T-helper 17 cell (primary cell): ENCODE data around the gene ZNF74. TPM values are rescaled to one million over a fixed set of nuclear protein-coding genes. Genes with fewer than 3 reads are reported as not detected.
A peak's percentile ranks its signal among the peaks of the same experiment; 100 is the strongest.
"Not testable (repeated sequence)": the region's sequence is repeated elsewhere in the genome, so short reads cannot be mapped to it uniquely, and the experiment has no call there.

Source experiments
- ATAC-seq: fragments of 150-1000 bp; cut with Tn5 transposase; 2 replicates; pipeline ENCODE4 v1.10.0; 2021; ENCODE audit warnings: mild to moderate bottlenecking, moderate library complexity
- DNase-seq, 3 donors: peaks; one replicate each; pipeline versions ENCODE4 v3.0.0 to v3.0.0-alpha.2; 2020 to 2021
- H3K9me3 ChIP-seq: one replicate; pipeline ENCODE4 v1.7.0; 2013; ENCODE audit warnings: low read length, mild to moderate bottlenecking; ENCODE audit not compliant: control insufficient read depth, poor library complexity, severe bottlenecking
- H3K27ac Mint-ChIP-seq: one replicate; pipeline ENCODE4 v1.8.0; 2022; ENCODE audit warnings: mild to moderate bottlenecking, moderate library complexity, mixed read lengths
- H3K27me3 Mint-ChIP-seq: one replicate; pipeline ENCODE4 v1.8.0; 2022; ENCODE audit warnings: mixed read lengths
- H3K36me3 Mint-ChIP-seq: one replicate; pipeline ENCODE4 v1.8.0; 2022; ENCODE audit warnings: low read depth, mixed read lengths
- H3K4me1 Mint-ChIP-seq: one replicate; pipeline ENCODE4 v1.8.0; 2022; ENCODE audit warnings: mild to moderate bottlenecking, mixed read lengths
- H3K4me3 Mint-ChIP-seq: one replicate; pipeline ENCODE4 v1.8.0; 2022; ENCODE audit warnings: mild to moderate bottlenecking, moderate library complexity, mixed read lengths
- total RNA-seq, 4 donors: library from RNA in 2 of 4; stranded (reverse) in 2 of 4; gene quantifications; one replicate each; pipeline ENCODE4 v1.2.3 and lab custom pipeline; 2022 to 2026

The ZNF74 gene
- total RNA-seq, 2 donors from 2014 or later = 5.2 to 5.6 TPM

DNA sequence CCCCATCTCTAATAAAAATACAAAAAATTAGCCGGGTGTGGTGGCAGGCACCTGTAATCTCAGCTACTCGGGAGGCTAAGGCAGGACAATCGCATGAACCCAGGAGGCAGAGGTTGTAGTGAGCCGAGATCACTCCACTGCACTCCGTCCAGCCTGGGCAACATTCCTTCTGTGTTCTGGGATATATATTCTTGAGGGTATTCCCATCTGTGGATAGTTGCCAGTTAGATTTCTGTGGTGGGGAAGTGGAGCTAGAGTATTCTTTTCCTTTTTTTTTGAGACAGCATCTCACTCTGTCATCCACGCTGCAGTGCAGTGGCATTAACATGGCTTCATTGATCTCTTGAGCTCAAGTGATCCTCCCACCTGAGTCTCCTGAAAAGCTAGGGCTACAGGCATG is 9.1 kb upstream of the ZNF74 start:
- DNase-seq = no peak
- Mint-ChIP-seq H3K4me1 (no peaks in the 10 kb centered on the region), H3K27ac (no peak overlapping the region), H3K27me3 (peaks cover 12% of the 10 kb centered on the region), H3K36me3 (no peaks in the 10 kb centered on the region), H3K4me3 (no peak overlapping the region)
- no peaks in the 10 kb centered on the region for H3K9me3 ChIP-seq
- no peak for ATAC-seq

GRCh38 chr22:20386336-20386735 is 7.6 kb upstream of the ZNF74 start:
- ATAC-seq = no peak
- no peak overlapping the region for H3K27ac Mint-ChIP-seq
- H3K9me3 ChIP-seq = no peaks in the 10 kb centered on the region
- DNase-seq = no peak
- H3K4me3 Mint-ChIP-seq = no peak overlapping the region
- H3K4me1 Mint-ChIP-seq = no peaks in the 10 kb centered on the region
- H3K36me3 Mint-ChIP-seq = no peaks in the 10 kb centered on the region
- H3K27me3 Mint-ChIP-seq = peaks cover 6% of the 10 kb centered on the region

DNA sequence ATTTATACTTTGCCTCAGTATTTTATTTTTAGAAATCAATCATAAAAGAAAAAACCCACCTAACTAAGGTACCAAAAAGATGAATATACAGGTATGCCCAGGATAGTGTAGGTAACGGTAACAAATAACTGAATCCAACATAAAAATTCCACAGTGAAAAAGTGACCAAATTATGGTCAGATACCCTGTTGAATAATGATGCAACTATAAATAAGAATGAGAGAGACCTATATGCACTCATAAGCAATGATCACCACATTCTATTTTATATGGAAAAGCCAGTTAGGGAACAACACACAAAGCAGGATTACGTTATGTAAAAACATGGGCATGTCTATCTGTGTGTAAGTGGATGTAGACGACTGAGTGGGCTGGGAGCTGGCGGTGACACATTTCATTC is 7.0 kb upstream of the ZNF74 start:
- H3K4me1 Mint-ChIP-seq = no peaks in the 10 kb centered on the region
- H3K27ac Mint-ChIP-seq = no peak overlapping the region
- ATAC-seq = no peak
- H3K27me3 Mint-ChIP-seq = peaks cover 6% of the 10 kb centered on the region
- no peaks in the 10 kb centered on the region for H3K36me3 Mint-ChIP-seq
- no peak overlapping the region for H3K4me3 Mint-ChIP-seq
- DNase-seq = no peak
- no peaks in the 10 kb centered on the region for H3K9me3 ChIP-seq

- H3K4me3 Mint-ChIP-seq = no peak overlapping the region
- H3K4me1 Mint-ChIP-seq = no peaks in the 10 kb centered on the region
- peaks cover 6% of the 10 kb centered on the region for H3K27me3 Mint-ChIP-seq
- H3K27ac Mint-ChIP-seq = no peak overlapping the region
- no peak for DNase-seq
- H3K9me3 ChIP-seq = no peaks in the 10 kb centered on the region
- ATAC-seq = no peak
- no peaks in the 10 kb centered on the region for H3K36me3 Mint-ChIP-seq
Measured at GRCh38 chr22:20388200-20388599, 5.8 kb upstream of the ZNF74 start.

- no peaks in the 10 kb centered on the region for H3K9me3 ChIP-seq
- H3K27me3 Mint-ChIP-seq = peaks cover 2% of the 10 kb centered on the region
- ATAC-seq = no peak
- H3K36me3 Mint-ChIP-seq = no peaks in the 10 kb centered on the region
- no peak overlapping the region for H3K4me3 Mint-ChIP-seq
- no peak for DNase-seq
- H3K27ac Mint-ChIP-seq = no peak overlapping the region
- peaks cover 5% of the 10 kb centered on the region for H3K4me1 Mint-ChIP-seq
Measured at GRCh38 chr22:20389288-20389687, 4.7 kb upstream of the ZNF74 start.

GRCh38 chr22:20390394-20390907 is 3.5 kb upstream of the ZNF74 start:
- H3K4me3 Mint-ChIP-seq = no peak overlapping the region
- no peaks in the 10 kb centered on the region for H3K27me3 Mint-ChIP-seq
- peak overlapping the region; percentile 4 for H3K27ac Mint-ChIP-seq
- DNase-seq = no peak
- H3K9me3 ChIP-seq = no peaks in the 10 kb centered on the region
- no peaks in the 10 kb centered on the region for H3K36me3 Mint-ChIP-seq
- no peak for ATAC-seq
- H3K4me1 Mint-ChIP-seq = peaks cover 14% of the 10 kb centered on the region

GRCh38 chr22:20391222-20391621 is 2.7 kb upstream of the ZNF74 start:
- DNase-seq = no peak
- no peaks in the 10 kb centered on the region for H3K27me3 Mint-ChIP-seq
- no peaks in the 10 kb centered on the region for H3K36me3 Mint-ChIP-seq
- no peak overlapping the region for H3K4me3 Mint-ChIP-seq
- H3K9me3 ChIP-seq = no peaks in the 10 kb centered on the region
- H3K27ac Mint-ChIP-seq = no peak overlapping the region
- H3K4me1 Mint-ChIP-seq = peaks cover 22% of the 10 kb centered on the region
- no peak for ATAC-seq

DNA sequence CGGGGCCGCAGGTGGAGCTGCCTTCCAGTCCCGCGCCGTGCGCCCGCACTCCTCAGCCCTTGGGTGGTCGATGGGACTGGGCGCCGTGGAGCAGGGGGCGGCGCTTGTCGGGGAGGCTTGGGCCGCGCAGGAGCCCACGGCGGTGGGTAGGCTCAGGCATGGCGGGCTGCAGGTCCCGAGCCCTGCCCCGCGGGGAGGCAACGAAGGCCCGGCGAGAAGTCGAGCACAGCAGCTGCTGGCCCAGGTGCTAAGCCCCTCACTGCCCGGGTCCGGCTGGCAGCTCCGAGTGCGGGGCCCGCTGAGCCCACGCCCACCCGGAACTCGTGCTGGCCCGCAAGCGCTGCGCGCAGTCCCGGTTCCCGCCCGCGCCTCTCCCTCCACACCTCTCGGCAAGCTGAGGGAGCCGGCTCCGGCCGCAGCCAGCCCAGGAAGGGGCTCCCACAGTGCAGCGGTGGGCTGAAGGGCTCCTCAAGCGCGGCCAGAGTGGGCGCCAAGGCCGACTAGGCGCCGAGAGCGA is 1.5 kb upstream of the ZNF74 start:
- H3K36me3 Mint-ChIP-seq, H3K27ac Mint-ChIP-seq, H3K4me3 Mint-ChIP-seq, ATAC-seq, H3K9me3 ChIP-seq, DNase-seq, H3K27me3 Mint-ChIP-seq: not testable (repeated sequence)
- peaks cover 25% of the 10 kb centered on the region for H3K4me1 Mint-ChIP-seq

DNA sequence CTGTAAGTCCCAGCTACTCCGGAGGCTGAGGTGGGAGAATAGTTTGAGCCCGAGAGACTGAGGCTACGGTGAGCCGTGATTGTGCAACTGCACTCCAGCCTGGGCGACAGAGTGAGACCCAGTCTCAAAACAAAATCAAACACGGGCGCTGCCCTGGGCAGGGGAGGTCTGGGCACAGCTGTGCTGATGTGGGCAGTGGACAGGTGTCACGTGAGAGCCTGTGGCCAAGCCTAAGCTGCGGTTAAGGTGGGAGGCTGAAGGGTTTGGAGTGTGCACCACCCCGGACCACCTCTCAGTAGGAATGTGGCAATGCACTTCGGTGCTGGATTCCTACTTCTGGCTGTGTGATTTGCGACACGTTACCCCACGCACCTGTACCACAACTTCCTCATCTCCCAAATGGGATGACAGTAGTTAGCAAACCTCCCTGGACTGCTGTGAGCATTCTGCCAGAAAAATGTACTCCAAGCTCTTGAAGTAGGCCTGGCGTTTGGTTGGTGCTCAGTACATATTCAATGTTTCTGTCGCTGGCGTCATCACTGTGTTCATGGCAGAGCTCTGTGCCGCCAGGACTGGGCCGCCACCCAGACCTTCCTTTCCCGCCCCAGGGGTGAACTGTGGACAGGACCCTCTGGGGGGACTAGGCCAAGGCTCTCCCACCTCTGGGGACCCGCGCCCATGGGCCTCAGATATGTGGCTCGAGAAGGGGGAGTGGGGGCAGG is 807 bp upstream of the ZNF74 start:
- H3K9me3 ChIP-seq = no peaks in the 10 kb centered on the region
- Mint-ChIP-seq H3K36me3 (no peaks in the 10 kb centered on the region), H3K4me3 (peak overlapping the region; percentile 90), H3K27ac (peak overlapping the region; percentile 89), H3K27me3 (no peaks in the 10 kb centered on the region), H3K4me1 (peaks cover 25% of the 10 kb centered on the region)
- ATAC-seq (no peak), DNase-seq (no peak)

- Mint-ChIP-seq H3K4me3 (peak overlapping the region; percentile 90), H3K27me3 (no peaks in the 10 kb centered on the region), H3K36me3 (peaks cover 3% of the 10 kb centered on the region), H3K27ac (peak overlapping the region; percentile 16), H3K4me1 (peaks cover 28% of the 10 kb centered on the region)
- no peaks in the 10 kb centered on the region for H3K9me3 ChIP-seq
- DNase-seq (no peak), ATAC-seq (no peak)
Measured at GRCh38 chr22:20395181-20395906, 1.4 kb downstream of the ZNF74 start.

DNA sequence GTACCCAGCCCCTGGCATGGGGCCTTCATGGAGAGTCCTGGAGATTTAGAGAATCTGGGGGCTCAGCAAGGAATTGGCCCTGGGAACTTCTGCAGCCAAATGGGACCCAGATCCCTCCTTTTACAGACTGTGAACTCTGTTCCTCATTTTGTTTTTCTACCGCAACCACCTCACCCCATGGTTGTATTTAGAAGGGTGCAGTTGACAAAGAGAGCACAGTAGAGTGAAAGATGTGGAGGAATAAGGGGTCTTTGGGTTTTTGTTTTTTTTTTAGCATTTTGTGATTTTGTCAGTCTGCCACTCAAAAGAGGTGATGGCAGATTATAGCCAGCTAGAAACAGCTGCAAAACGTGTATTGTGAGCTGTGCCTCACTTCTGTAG is 1.9 kb downstream of the ZNF74 start:
- Mint-ChIP-seq H3K4me1 (peaks cover 28% of the 10 kb centered on the region), H3K27me3 (no peaks in the 10 kb centered on the region), H3K36me3 (peaks cover 3% of the 10 kb centered on the region), H3K4me3 (no peak overlapping the region), H3K27ac (peak overlapping the region; percentile 16)
- H3K9me3 ChIP-seq = no peaks in the 10 kb centered on the region
- no peak for ATAC-seq
- no peak for DNase-seq

DNA sequence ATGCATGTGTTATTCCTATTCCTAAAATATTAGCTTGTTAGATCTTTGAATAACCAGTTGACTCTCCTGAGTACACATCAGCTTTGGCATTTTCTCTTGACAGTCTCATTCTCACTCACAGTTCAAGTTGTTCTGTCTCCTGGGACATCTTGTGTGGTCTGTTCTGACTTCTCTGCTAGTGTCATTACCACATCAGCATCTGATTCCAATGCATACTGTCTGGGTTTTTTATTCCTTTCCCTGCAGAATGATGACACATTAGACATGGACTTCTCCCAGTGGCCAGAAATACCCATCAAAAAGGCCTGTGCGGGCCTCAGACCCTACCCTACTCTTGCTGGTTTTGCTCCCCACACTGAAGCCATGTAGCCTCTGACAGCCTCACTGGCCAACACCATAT is 2.7 kb downstream of the ZNF74 start:
- ATAC-seq (no peak), DNase-seq (no peak)
- Mint-ChIP-seq H3K27ac (peak overlapping the region; percentile 16), H3K36me3 (peaks cover 3% of the 10 kb centered on the region), H3K27me3 (no peaks in the 10 kb centered on the region), H3K4me3 (no peak overlapping the region), H3K4me1 (peaks cover 28% of the 10 kb centered on the region)
- H3K9me3 ChIP-seq = no peaks in the 10 kb centered on the region

- Mint-ChIP-seq H3K4me1 (peaks cover 28% of the 10 kb centered on the region), H3K27me3 (no peaks in the 10 kb centered on the region), H3K27ac (no peak overlapping the region), H3K36me3 (peaks cover 3% of the 10 kb centered on the region), H3K4me3 (no peak overlapping the region)
- H3K9me3 ChIP-seq = no peaks in the 10 kb centered on the region
- DNase-seq = no peak
- no peak for ATAC-seq
Measured at GRCh38 chr22:20397498-20397897, 3.5 kb downstream of the ZNF74 start.
